GM10248 (cell line): ENCODE results near the gene C8G.
A peak's percentile ranks its signal among the peaks of the same experiment; 100 is the strongest.

Source experiments
- CTCF ChIA-PET: fragments of 300-600 bp; sonication (Branson Sonifier 250); formaldehyde crosslinking; extraction: SDS; loops from one replicate; lab custom pipeline; 2021; ENCODE audit warnings: antibody characterized with exemption; lab: Yijun Ruan, JAX
- POLR2A ChIA-PET: fragments of 350-650 bp; sonication (Branson Sonifier 250); formaldehyde crosslinking; extraction: SDS; loops from one replicate; lab custom pipeline; 2020; ENCODE audit warnings: antibody characterized with exemption; lab: Yijun Ruan, JAX
- DNase-seq: peaks from one replicate; pipeline ENCODE4 v3.0.0; 2012; ENCODE audit errors: extremely low spot score
- CTCF ChIP-seq: IDR thresholded peaks from 2 replicates; pipeline ENCODE4 v1.5.1; 2012; ENCODE audit warnings: mild to moderate bottlenecking, low read depth; ENCODE audit errors: extremely low read depth, missing control alignments, control extremely low read depth

The C8G gene

GRCh38 chr9:136985853-136986252 is 40.8 kb downstream of the C8G start:
- no peak for DNase-seq
- CTCF ChIA-PET, result interaction anchor here (1.2 to 1.3 kb wide), 2 partner anchors 43 to 50 kb away, joined by 3 to 5 read pairs; no protein-coding TSS in a partner anchor
- POLR2A ChIA-PET, result no interaction called here
- no peak for TF ChIP-seq CTCF

GRCh38 chr9:136988872-136989271 is 43.8 kb downstream of the C8G start:
- no peak for TF ChIP-seq CTCF
- no peak for DNase-seq
- ChIA-PET POLR2A (no interaction called here), CTCF (interaction anchor here (1.2 to 2.4 kb wide), 7 partner anchors 11 to 75 kb away, joined by 3 to 9 read pairs (median 6); partner anchors contain the start of gene NPDC1)

GRCh38 chr9:136990242-136990911 is 45.3 kb downstream of the C8G start:
- TF ChIP-seq CTCF, result no peak
- no peak for DNase-seq
- ChIA-PET CTCF (interaction anchor here (1.0 to 3.5 kb wide), 3 partner anchors 39 to 56 kb away, joined by 3 to 16 read pairs (median 7); partner anchors contain the start of gene NPDC1), POLR2A (no interaction called here)

GRCh38 chr9:136991993-136992818 is 47.2 kb downstream of the C8G start, which contains the start of gene PAXX:
Gene PAXX, plus strand, starts transcription at chr9:136992422. Its CDS starts 22 bp downstream, at chr9:136992444.
- TF ChIP-seq CTCF, result no peak
- peak; percentile 99 for DNase-seq
- POLR2A ChIA-PET, result interaction anchor here (0.6 to 1.0 kb wide), 5 partner anchors 9 to 642 kb away, joined by 3 to 5 read pairs (median 4); no protein-coding TSS in a partner anchor
- CTCF ChIA-PET, result interaction anchor here (1.0 to 3.5 kb wide), 9 partner anchors 10 to 244 kb away, joined by 3 to 18 read pairs (median 4); partner anchors contain the start of genes ABCA2, AJM1 and NPDC1

GRCh38 chr9:136992819-136993369 is 47.9 kb downstream of the C8G start:
- ChIA-PET POLR2A (interaction anchor here (0.6 to 1.1 kb wide), 3 partner anchors 8 to 249 kb away, joined by 3 to 4 read pairs (median 3); no protein-coding TSS in a partner anchor), CTCF (interaction anchor here (0.9 to 3.5 kb wide), 11 partner anchors 11 to 244 kb away, joined by 3 to 18 read pairs (median 3); partner anchors contain the start of genes ABCA2, AJM1 and NPDC1)
- DNase-seq, result no peak
- TF ChIP-seq CTCF, result no peak

- DNase-seq, result no peak
- ChIA-PET CTCF (interaction anchor here (0.9 to 3.8 kb wide), 5 partner anchors 12 to 46 kb away, joined by 3 to 18 read pairs (median 16); partner anchors contain the start of gene ABCA2), POLR2A (no interaction called here)
- TF ChIP-seq CTCF, result no peak
These were observed 49.3 kb downstream of the C8G start for GRCh38 chr9:136994180-136994887.
